GM21515 (cell line): Measurements from ENCODE around the gene KRT7.

ENCODE experiments used
- ATAC-seq: cut with Tn5 transposase; IDR thresholded peaks from one replicate; pipeline ENCODE4 v1.9.1; 2021; ENCODE audit not compliant: unreplicated experiment

Gene KRT7

GRCh38 chr12:52296572-52297215 lies 63.7 kb downstream of the KRT7 start:
- no peak for ATAC-seq
